22Rv1 (cell line): ENCODE data around the gene EVA1A.

ENCODE experiments used
- CTCF ChIP-seq: fragments of 450-650 bp; IDR thresholded peaks from 2 replicates; pipeline ENCODE4 v1.5.1; 2017; ENCODE audit warnings: mild to moderate bottlenecking
- ZFX ChIP-seq: fragments of 450-650 bp; IDR thresholded peaks from 2 replicates; pipeline ENCODE4 v1.6.1; 2017; ENCODE audit warnings: antibody characterized with exemption, borderline replicate concordance

- no peak for TF ChIP-seq CTCF
- TF ChIP-seq ZFX = no peak
Observed at GRCh38 chr2:75541430-75541829, 19.3 kb downstream of the EVA1A start.
